ENCODE results near the gene UNC5C. TPM values are rescaled to one million over a fixed set of nuclear protein-coding genes. Genes with fewer than 3 reads are reported as not detected.

The UNC5C gene
- polyA plus RNA-seq, 1 donor (not counting 4 experiments of a cell fraction or from before 2014, with no cell fraction given): not detected

DNA sequence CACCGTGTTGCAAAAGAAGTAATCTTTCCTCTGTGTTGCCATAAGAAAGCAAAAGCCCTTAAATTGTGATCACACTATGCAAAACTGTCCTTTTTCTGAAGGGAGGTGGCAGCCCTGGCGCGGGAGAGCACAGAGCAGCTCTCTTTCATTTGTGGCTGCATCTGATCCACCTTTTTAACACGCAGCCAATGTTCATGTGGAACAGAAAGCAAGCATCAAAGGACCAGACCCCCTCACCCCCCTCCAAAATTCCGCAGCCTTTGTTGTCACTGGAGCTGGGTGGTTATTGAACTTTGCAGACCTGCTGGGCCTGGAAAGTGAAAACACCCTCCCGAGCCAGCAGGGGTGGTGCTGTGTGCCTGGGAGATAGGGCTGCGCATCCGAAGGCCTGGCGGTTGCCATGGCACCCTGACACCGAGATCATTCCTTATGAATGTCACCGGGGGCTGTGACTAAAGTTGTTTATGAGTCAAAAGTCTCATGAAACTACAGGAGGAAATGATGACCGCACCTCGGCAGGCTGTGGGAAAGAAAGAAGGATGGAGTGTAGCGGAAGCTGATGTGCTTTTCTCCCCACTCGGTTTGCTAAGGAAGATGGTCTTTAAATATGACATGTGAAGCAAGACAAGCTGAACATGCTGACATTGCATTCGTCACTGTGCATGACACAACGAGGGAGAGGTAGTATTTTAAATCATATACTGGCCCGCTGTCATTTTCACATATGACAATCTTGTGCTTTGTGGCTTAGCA, 367.4 kb downstream of the UNC5C start:
- Histone ChIP-seq H3K27me3 (ENCODE audit: control insufficient read depth, extremely low read depth, insufficient read depth, low read length) (no peaks in the 10 kb centered on the region), H3K4me1 (ENCODE audit: control insufficient read depth, extremely low read depth, insufficient read depth, low read length) (no peaks in the 10 kb centered on the region), H3K9me3 (ENCODE audit: control insufficient read depth, low read depth, low read length) (peaks cover 2% of the 10 kb centered on the region), H3K4me2 (ENCODE audit: control insufficient read depth, extremely low read depth, insufficient read depth, low read depth, low read length) (no peak overlapping the region), H3K36me3 (ENCODE audit: control insufficient read depth in 2 of 2, extremely low read depth in 1 of 2, insufficient read depth in 2 of 2, low read length in 2 of 2) (no peaks in the 10 kb centered on the region), H3K79me2 (ENCODE audit: control insufficient read depth, insufficient read depth, low read length) (no peaks in the 10 kb centered on the region), H3K4me3 (ENCODE audit: control insufficient read depth in 2 of 3, extremely low read depth in 1 of 3, insufficient read depth in 2 of 3, low read depth in 1 of 3, low read length in 3 of 3) (no peak overlapping the region), H2AFZ (ENCODE audit: control insufficient read depth, low read length) (no peak overlapping the region), H4K20me1 (ENCODE audit: control insufficient read depth, extremely low read depth, insufficient read depth, low read length) (no peaks in the 10 kb centered on the region), H3K9me1 (ENCODE audit: control insufficient read depth, extremely low read depth, insufficient read depth, low read length) (no peaks in the 10 kb centered on the region), H3K27ac (ENCODE audit: control insufficient read depth, insufficient read depth, low read length) (no peak overlapping the region), H3K9ac (ENCODE audit: control insufficient read depth, extremely low read depth, insufficient read depth, low read length) (no peak overlapping the region)
- DNase-seq (ENCODE audit: low read depth, low spot score): no peak
- dilution Hi-C loops (cut with MboI; ENCODE audit: extremely low pct_ligation_motif_present, low sequenced_read_pairs): no loop called here
- TF ChIP-seq EZH2 (IDR thresholded peaks at IDR 0.05; ENCODE audit: low read length): no peak
- TF ChIP-seq, protein P1, sequence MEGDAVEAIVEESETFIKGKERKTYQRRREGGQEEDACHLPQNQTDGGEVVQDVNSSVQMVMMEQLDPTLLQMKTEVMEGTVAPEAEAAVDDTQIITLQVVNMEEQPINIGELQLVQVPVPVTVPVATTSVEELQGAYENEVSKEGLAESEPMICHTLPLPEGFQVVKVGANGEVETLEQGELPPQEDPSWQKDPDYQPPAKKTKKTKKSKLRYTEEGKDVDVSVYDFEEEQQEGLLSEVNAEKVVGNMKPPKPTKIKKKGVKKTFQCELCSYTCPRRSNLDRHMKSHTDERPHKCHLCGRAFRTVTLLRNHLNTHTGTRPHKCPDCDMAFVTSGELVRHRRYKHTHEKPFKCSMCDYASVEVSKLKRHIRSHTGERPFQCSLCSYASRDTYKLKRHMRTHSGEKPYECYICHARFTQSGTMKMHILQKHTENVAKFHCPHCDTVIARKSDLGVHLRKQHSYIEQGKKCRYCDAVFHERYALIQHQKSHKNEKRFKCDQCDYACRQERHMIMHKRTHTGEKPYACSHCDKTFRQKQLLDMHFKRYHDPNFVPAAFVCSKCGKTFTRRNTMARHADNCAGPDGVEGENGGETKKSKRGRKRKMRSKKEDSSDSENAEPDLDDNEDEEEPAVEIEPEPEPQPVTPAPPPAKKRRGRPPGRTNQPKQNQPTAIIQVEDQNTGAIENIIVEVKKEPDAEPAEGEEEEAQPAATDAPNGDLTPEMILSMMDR (optimal IDR thresholded peaks at IDR 0.05 in 1 of 3, IDR thresholded peaks at IDR 0.05 in 1 of 3, conservative IDR thresholded peaks at IDR 0.05 in 1 of 3; ENCODE audit: extremely low read depth in 1 of 3, insufficient read depth in 2 of 3, low read length in 3 of 3): no peak
- FAIRE-seq: no peak

DNA sequence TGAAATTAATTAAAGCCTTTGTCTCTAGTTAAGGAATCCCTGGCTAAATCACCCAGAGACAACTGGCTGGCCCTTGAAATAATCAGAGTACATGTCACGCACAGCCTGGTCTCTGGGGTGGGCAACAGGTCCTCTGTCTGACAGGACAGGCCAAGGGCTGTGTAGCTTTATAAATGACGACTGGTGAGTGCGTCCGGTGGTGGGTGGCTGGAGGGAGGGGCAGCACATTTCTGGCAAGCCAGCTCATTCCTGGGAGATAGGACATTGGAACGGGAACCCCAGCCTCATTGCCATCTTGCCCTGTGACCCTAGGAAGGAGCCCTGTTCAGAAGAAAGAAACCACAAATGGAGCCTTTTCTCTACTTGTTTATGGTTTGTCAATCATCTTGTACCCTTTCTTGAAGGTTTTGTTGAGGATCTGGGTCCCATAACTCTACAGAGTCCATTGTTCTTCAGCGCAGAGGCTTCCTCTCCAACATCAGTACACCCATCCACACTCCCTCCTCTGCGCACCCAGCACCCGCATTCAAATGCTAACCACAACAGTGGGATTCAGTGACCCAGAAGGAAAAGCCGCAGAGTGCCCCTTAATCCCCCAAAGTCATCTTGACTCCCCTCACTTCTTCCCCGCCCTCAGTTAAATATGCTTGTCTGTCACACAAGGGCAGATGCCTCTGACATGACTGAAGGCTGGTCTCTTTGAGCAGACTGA, 368.1 kb downstream of the UNC5C start:
- no peak overlapping the region for H3K27ac ChIP-seq (ENCODE audit: control insufficient read depth, insufficient read depth, low read length)
- no peak overlapping the region for H3K4me3 ChIP-seq (ENCODE audit: control insufficient read depth in 2 of 3, extremely low read depth in 1 of 3, insufficient read depth in 2 of 3, low read depth in 1 of 3, low read length in 3 of 3)
- no peak overlapping the region for H2AFZ ChIP-seq (ENCODE audit: control insufficient read depth, low read length)
- H3K9ac ChIP-seq (ENCODE audit: control insufficient read depth, extremely low read depth, insufficient read depth, low read length): no peak overlapping the region
- no peaks in the 10 kb centered on the region for H3K36me3 ChIP-seq (ENCODE audit: control insufficient read depth in 2 of 2, extremely low read depth in 1 of 2, insufficient read depth in 2 of 2, low read length in 2 of 2)
- no peaks in the 10 kb centered on the region for H3K4me1 ChIP-seq (ENCODE audit: control insufficient read depth, extremely low read depth, insufficient read depth, low read length)
- H3K79me2 ChIP-seq (ENCODE audit: control insufficient read depth, insufficient read depth, low read length): no peaks in the 10 kb centered on the region
- TF ChIP-seq EZH2 (IDR thresholded peaks at IDR 0.05; ENCODE audit: low read length): no peak
- TF ChIP-seq, protein P1 (optimal IDR thresholded peaks at IDR 0.05 in 1 of 3, IDR thresholded peaks at IDR 0.05 in 1 of 3, conservative IDR thresholded peaks at IDR 0.05 in 1 of 3; ENCODE audit: extremely low read depth in 1 of 3, insufficient read depth in 2 of 3, low read length in 3 of 3): no peak
- no peak for FAIRE-seq
- H3K4me2 ChIP-seq (ENCODE audit: control insufficient read depth, extremely low read depth, insufficient read depth, low read depth, low read length): no peak overlapping the region
- DNase-seq (ENCODE audit: low read depth, low spot score): no peak
- no peaks in the 10 kb centered on the region for H3K27me3 ChIP-seq (ENCODE audit: control insufficient read depth, extremely low read depth, insufficient read depth, low read length)
- H3K9me1 ChIP-seq (ENCODE audit: control insufficient read depth, extremely low read depth, insufficient read depth, low read length): no peaks in the 10 kb centered on the region
- dilution Hi-C loops (cut with MboI; ENCODE audit: extremely low pct_ligation_motif_present, low sequenced_read_pairs): no loop called here
- peaks cover 2% of the 10 kb centered on the region for H3K9me3 ChIP-seq (ENCODE audit: control insufficient read depth, low read depth, low read length)
- no peaks in the 10 kb centered on the region for H4K20me1 ChIP-seq (ENCODE audit: control insufficient read depth, extremely low read depth, insufficient read depth, low read length)

Measured in keratinocyte (primary cell).